Lung (tissue), 12 donors: ENCODE results near the gene CDCA4. TPM values are rescaled to one million over a fixed set of nuclear protein-coding genes. Genes with fewer than 3 reads are reported as not detected.

Source experiments
- ATAC-seq: fragments of 200-7000 bp; cut with Tn5 transposase; one replicate; pipeline ENCODE4 v1.9.1; 2020; ENCODE audit warnings: moderate number of reproducible peaks; ENCODE audit not compliant: insufficient read depth, low FRiP score
- DNase-seq, 3 donors: peaks; one replicate each; pipeline ENCODE4 v3.0.0-alpha.2; 2013 to 2017
- H3K27ac ChIP-seq, 2 donors: one replicate each; pipeline ENCODE4 v1.5.1; 2013; ENCODE audit warnings: mild to moderate bottlenecking in 2 of 2, moderate library complexity in 2 of 2, control low read depth in 1 of 2, inconsistent platforms in 1 of 2, low read depth in 1 of 2, low read length in 1 of 2
- H3K27me3 ChIP-seq, 3 donors: one replicate each; pipeline ENCODE4 v1.5.1; 2013; ENCODE audit warnings: low read length in 2 of 3; ENCODE audit not compliant: control insufficient read depth in 3 of 3, insufficient read depth in 3 of 3
- H3K36me3 ChIP-seq, 4 donors: one replicate each; pipeline ENCODE4 v1.5.1; 2013; ENCODE audit warnings: low read length in 4 of 4, mild to moderate bottlenecking in 1 of 4, moderate library complexity in 1 of 4; ENCODE audit not compliant: control insufficient read depth in 4 of 4, insufficient read depth in 4 of 4
- H3K4me1 ChIP-seq, 5 donors: one replicate each; pipeline ENCODE4 v1.5.1; 2013; ENCODE audit warnings: low read length in 5 of 5, mild to moderate bottlenecking in 2 of 5, moderate library complexity in 1 of 5; ENCODE audit not compliant: control insufficient read depth in 5 of 5, insufficient read depth in 5 of 5
- H3K4me3 ChIP-seq: one replicate; pipeline ENCODE4 v1.5.1; 2013; ENCODE audit warnings: mild to moderate bottlenecking, control low read depth, moderate library complexity
- H3K9ac ChIP-seq, 2 donors: one replicate each; pipeline ENCODE4 v1.5.1; 2013; ENCODE audit warnings: low read length in 2 of 2, control low read depth in 1 of 2; ENCODE audit not compliant: insufficient read depth in 1 of 2
- H3K9me3 ChIP-seq, 4 donors: one replicate each; pipeline ENCODE4 v1.5.1; 2013; ENCODE audit warnings: low read length in 3 of 4, mild to moderate bottlenecking in 1 of 4, moderate library complexity in 1 of 4; ENCODE audit not compliant: control insufficient read depth in 4 of 4, insufficient read depth in 3 of 4
- CTCF ChIP-seq: IDR thresholded peaks from 2 replicates; pipeline ENCODE4 v1.5.1; 2012; ENCODE audit warnings: mild to moderate bottlenecking; ENCODE audit errors: control extremely low read depth, extremely low read depth
- WGBS, 2 donors: extraction: QIAGEN DNeasy Blood & Tissue Kit; methylation state at CpG; one replicate each; pipeline ENCODE4 v1.1.7; 2013; 5-methylcytosine and 5-hydroxymethylcytosine counted together
- polyA plus RNA-seq, 2 donors: library from polyadenylated mRNA; stranded (reverse); fragments of 200-250 nt; gene quantifications; one replicate each; pipeline ENCODE4 v1.2.1, GENCODE V29; 2013
- total RNA-seq, 2 donors: library from RNA; depleted of rRNA in 1 of 2; stranded (reverse); fragments of >200 nt in 1 of 2; gene quantifications; one replicate each; pipeline ENCODE4 v1.2.1, GENCODE V29; 2014 to 2021
- donor health status: control.
- donor health status: control.
- donor health status: Bipolar disorder and iron deficiency.
- donor health status: healthy.
- donor health status: DM: yes; HTN: yes; CAD: no.

The CDCA4 gene
- total and polyA plus RNA-seq, 4 donors = 7.5 to 9.8 (median 8.2) TPM

DNA sequence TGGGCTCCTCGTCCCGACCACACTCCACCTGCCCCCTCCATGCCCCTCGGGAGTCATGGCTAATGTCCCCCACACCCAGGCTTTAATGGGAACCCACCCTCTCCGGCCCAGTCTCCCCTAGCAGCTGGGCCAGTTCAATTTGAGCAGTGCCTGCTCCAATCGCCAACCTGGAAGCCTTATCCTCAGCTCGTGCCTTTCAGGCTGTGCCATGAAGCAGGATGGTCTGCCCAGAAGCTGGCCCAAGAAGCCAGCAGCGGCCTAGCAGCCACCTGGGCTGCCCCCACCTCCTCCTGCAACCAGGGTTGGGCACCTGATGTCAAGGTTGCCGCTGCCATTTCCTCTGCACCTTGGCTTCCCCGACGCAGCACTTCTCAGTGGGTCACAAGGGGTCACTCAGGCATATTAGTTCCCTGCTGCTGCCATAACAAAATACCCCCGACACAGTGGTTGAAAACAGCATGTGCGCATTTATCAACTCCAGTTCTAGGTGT is 37.6 kb downstream of the CDCA4 start:
- DNase-seq (no peak), ATAC-seq (no peak)
- Histone ChIP-seq H3K9ac (no peak overlapping the region), H3K27me3 (no peaks in the 10 kb centered on the region), H3K4me1 (peaks cover 0 to 14% (median 3%) of the 10 kb centered on the region in 5 donors), H3K27ac (no peak overlapping the region), H3K9me3 (no peaks in the 10 kb centered on the region), H3K4me3 (no peak overlapping the region), H3K36me3 (no peaks in the 10 kb centered on the region)
- WGBS, 2 donors = 83% methylated on average over 12 of the region's 12 CpGs
- TF ChIP-seq CTCF = no peak

DNA sequence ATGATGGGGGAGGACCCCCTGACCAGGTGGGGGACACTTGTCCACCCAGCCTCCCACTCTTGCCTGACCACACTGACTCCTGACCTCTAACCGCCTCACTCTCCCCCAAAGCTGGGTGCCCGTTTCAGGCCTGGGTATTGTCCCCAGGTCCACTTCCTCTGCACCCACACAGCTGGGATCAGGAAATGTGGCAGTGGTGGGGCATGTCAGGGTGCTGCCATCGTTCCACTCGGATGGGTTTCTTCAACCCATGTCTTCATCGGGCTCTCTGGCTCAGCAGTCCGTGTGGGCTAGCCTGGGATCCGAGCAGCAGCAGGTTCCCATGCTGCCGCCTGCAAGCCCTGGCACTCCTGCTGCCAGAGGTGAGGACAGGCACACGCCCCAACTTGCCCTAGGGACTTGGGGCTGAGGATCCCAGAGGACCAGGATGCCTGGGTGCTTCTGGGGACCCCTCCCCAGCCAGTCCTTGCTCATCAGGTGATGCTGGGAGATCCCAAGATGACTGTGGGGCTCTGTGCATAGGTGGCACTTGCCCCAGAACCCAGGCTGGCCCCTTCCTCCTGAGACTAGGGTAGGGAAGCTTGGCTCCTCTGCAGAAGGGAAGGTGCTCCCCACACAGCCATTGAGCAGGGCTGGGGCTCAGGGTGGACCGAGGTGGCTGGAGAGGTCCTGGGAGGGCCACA is 38.2 kb downstream of the CDCA4 start:
- Histone ChIP-seq H3K4me3 (no peak overlapping the region), H3K9me3 (no peaks in the 10 kb centered on the region), H3K27ac (no peak overlapping the region), H3K27me3 (peaks cover 0 to under 1% (median 0%) of the 10 kb centered on the region in 3 donors), H3K9ac (no peak overlapping the region), H3K4me1 (peaks cover 0 to 16% (median 3%) of the 10 kb centered on the region in 5 donors), H3K36me3 (no peaks in the 10 kb centered on the region)
- no peak for ATAC-seq
- no peak for DNase-seq
- no peak for TF ChIP-seq CTCF
- WGBS, 2 donors = 83 to 87% methylated on average over 10 of the region's 10 CpGs

- 85 to 90% methylated on average over 15 to 17 of the region's 17 CpGs for WGBS, 2 donors
- no peak for TF ChIP-seq CTCF
- H3K9ac ChIP-seq = no peak overlapping the region
- peaks cover 0 to 22% (median 3%) of the 10 kb centered on the region in 5 donors for H3K4me1 ChIP-seq
- H3K27me3 ChIP-seq = peaks cover 0 to 2% (median 0%) of the 10 kb centered on the region in 3 donors
- H3K9me3 ChIP-seq = no peaks in the 10 kb centered on the region
- no peak overlapping the region for H3K4me3 ChIP-seq
- no peak overlapping the region for H3K27ac ChIP-seq
- H3K36me3 ChIP-seq = no peaks in the 10 kb centered on the region
- DNase-seq = no peak
- no peak for ATAC-seq
These were observed 39.0 kb downstream of the CDCA4 start for GRCh38 chr14:104981699-104982541.
